GM12864 (cell line): ENCODE data around the gene PHYHIPL.

ENCODE experiments used
- DNase-seq: peaks from one replicate; pipeline ENCODE4 v3.0.0-alpha.2; 2011; ENCODE audit warnings: low read depth
- H3K4me3 ChIP-seq: 2 replicates; pipeline ENCODE4 v1.5.1; 2011; ENCODE audit warnings: mild to moderate bottlenecking, low read depth, low read length, control low read depth
- CTCF ChIP-seq: IDR thresholded peaks from 2 replicates; pipeline ENCODE4 v1.5.1; 2011; ENCODE audit warnings: low read depth, mild to moderate bottlenecking, moderate library complexity, low read length, control low read depth, inconsistent platforms; ENCODE audit errors: missing control alignments

PHYHIPL gene

GRCh38 chr10:59284118-59284975 lies 107.9 kb downstream of the PHYHIPL start:
- no peak overlapping the region for H3K4me3 ChIP-seq
- DNase-seq, result no peak
- no peak for TF ChIP-seq CTCF

- H3K4me3 ChIP-seq, result no peak overlapping the region
- DNase-seq, result no peak
- TF ChIP-seq CTCF, result no peak
Measured at GRCh38 chr10:59285073-59285472, 108.6 kb downstream of the PHYHIPL start.

GRCh38 chr10:59285848-59286247 lies 109.4 kb downstream of the PHYHIPL start:
- DNase-seq, result no peak
- no peak overlapping the region for H3K4me3 ChIP-seq
- TF ChIP-seq CTCF, result no peak

GRCh38 chr10:59287587-59288255 lies 111.3 kb downstream of the PHYHIPL start:
- no peak for DNase-seq
- H3K4me3 ChIP-seq, result no peak overlapping the region
- no peak for TF ChIP-seq CTCF

GRCh38 chr10:59289853-59290252 lies 113.4 kb downstream of the PHYHIPL start:
- no peak overlapping the region for H3K4me3 ChIP-seq
- no peak for DNase-seq
- TF ChIP-seq CTCF, result no peak

GRCh38 chr10:59290448-59290847 lies 114.0 kb downstream of the PHYHIPL start:
- no peak overlapping the region for H3K4me3 ChIP-seq
- no peak for DNase-seq
- TF ChIP-seq CTCF, result peak; percentile 36
